ENCODE results near the gene P3R3URF.

The P3R3URF gene

GRCh38 chr1:46131712-46132528, 44.4 kb downstream of the P3R3URF start:
- peak; percentile 60 to 62 for DNase-seq

DNA sequence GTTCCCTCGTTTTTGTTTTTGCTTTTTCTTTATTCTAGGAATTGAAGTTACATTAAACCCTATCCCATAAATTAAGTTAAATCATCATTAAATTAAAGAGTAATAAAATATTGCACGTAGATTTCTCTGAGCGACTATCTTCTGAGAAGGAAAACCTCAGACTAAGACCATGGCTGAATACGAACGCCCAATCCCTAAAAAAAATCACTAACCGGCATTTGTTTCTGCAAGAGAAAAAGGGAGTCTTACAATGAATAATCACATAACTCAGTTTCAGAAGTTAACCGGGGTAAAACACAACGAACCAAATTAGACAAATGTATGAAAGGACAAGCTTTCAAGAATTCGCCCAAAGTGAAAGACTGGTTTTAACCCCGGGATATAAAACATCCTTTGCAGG, 45.2 kb downstream of the P3R3URF start:
- DNase-seq = no peak

DNA sequence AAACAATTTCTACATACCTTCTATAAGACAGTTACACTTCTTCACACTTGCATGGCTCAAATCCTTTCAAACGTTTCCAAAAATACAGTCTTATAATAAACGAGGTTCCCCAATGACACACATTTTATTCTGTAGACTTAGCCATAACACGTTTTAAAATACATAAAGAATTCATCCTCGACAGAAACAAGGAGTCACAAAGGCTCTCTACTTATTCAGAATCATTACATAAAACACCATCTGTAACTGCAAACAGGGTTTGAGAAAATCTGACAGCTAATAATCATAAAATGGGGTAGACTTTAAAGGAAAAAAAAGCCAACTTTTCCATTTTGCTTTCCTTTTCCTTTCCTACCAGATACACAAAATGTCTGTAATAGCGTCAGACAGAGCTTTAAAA, 45.7 kb downstream of the P3R3URF start:
- DNase-seq = no peak

DNA sequence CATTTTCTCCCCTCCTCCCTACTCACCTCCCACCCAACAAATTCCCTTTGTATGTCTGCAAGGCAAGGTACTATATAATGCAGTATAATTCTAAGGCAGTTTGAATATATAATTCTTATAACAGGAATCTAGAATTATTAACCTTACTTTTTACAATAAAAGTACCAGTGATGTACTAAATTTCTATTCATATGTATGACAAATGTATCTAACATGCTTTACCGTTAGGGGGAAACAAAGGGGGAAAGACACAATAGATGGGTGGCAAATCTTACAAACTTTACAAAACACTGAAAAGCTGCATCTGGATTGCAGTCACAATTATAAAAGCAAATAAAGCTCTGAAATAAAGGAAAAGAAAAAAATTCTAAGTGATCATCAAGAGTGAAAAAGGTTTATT, 46.2 kb downstream of the P3R3URF start:
- no peak for DNase-seq

- DNase-seq = no peak
Observed at GRCh38 chr1:46128344-46128743, 47.9 kb downstream of the P3R3URF start.
